Upper lobe of right lung (tissue), 1 donor: Measurements from ENCODE around the gene TRPC1. TPM values are rescaled to one million over a fixed set of nuclear protein-coding genes. Genes with fewer than 3 reads are reported as not detected.

ENCODE experiments used
- ATAC-seq: fragments of 200-7000 bp; cut with Tn5 transposase; one replicate; pipeline ENCODE4 v1.9.1; 2020; ENCODE audit warnings: mild to moderate bottlenecking, moderate library complexity
- DNase-seq: peaks from one replicate; pipeline ENCODE4 v3.0.0-alpha.2; 2020
- H3K27ac ChIP-seq: fragments of 200-600 bp; one replicate; pipeline ENCODE4 v1.8.0; 2022
- H3K27me3 ChIP-seq: fragments of 200-600 bp; one replicate; pipeline ENCODE4 v1.8.0; 2022; ENCODE audit warnings: mild to moderate bottlenecking
- H3K36me3 ChIP-seq: fragments of 200-600 bp; one replicate; pipeline ENCODE4 v1.8.0; 2022
- H3K4me1 ChIP-seq: fragments of 200-600 bp; one replicate; pipeline ENCODE4 v1.8.0; 2022
- H3K4me3 ChIP-seq: fragments of 200-600 bp; one replicate; pipeline ENCODE4 v1.8.0; 2022; ENCODE audit warnings: mild to moderate bottlenecking
- H3K9me3 ChIP-seq: fragments of 200-600 bp; one replicate; pipeline ENCODE4 v1.8.0; 2022
- CTCF ChIP-seq: fragments of 200-600 bp; IDR thresholded peaks from one replicate; pipeline ENCODE4 v1.8.0; 2022; ENCODE audit warnings: antibody characterized with exemption
- intact Hi-C: fragments of 100-400 bp; cut with DNase I; formaldehyde crosslinking; loops from one replicate; pipeline ENCODE4 v1.11.0; 2022
- total RNA-seq: library from RNA; stranded (reverse); fragmentation: NEBNext Ultra II Directional; extraction: Animal tissue kit (Norgen Biotek cat#: 25700); gene quantifications from one replicate; pipeline ENCODE4 v1.2.1, GENCODE V29; 2021
- donor health status: DM: no; HTN: yes; CAD: no; lungs with severe emphysema.

TRPC1 gene
- total RNA-seq, 1 donor from 2014 or later, result 5.6 TPM

- intact Hi-C loops, result no loop called here
- DNase-seq (no peak), ATAC-seq (no peak)
- no peaks in the 10 kb centered on the region for H3K27me3 ChIP-seq
- no peak overlapping the region for H3K27ac ChIP-seq
- H3K9me3 ChIP-seq, result no peaks in the 10 kb centered on the region
- no peak overlapping the region for H3K4me3 ChIP-seq
- no peaks in the 10 kb centered on the region for H3K4me1 ChIP-seq
- no peak for TF ChIP-seq CTCF
- H3K36me3 ChIP-seq, result no peaks in the 10 kb centered on the region
Measured at GRCh38 chr3:142818651-142819050, 94.8 kb downstream of the TRPC1 start.

- Histone ChIP-seq H3K27me3 (no peaks in the 10 kb centered on the region), H3K27ac (no peak overlapping the region), H3K36me3 (no peaks in the 10 kb centered on the region), H3K4me1 (no peaks in the 10 kb centered on the region), H3K9me3 (no peaks in the 10 kb centered on the region), H3K4me3 (no peak overlapping the region)
- TF ChIP-seq CTCF, result no peak
- intact Hi-C loops, result no loop called here
- ATAC-seq (no peak), DNase-seq (no peak)
Measured at GRCh38 chr3:142819179-142819578, 95.3 kb downstream of the TRPC1 start.

GRCh38 chr3:142828703-142829305, 105.0 kb downstream of the TRPC1 start:
- peak; percentile 99 for ATAC-seq
- H3K27me3 ChIP-seq, result no peaks in the 10 kb centered on the region
- no peak overlapping the region for H3K27ac ChIP-seq
- DNase-seq, result peak; percentile 83
- H3K4me1 ChIP-seq, result no peaks in the 10 kb centered on the region
- H3K4me3 ChIP-seq, result no peak overlapping the region
- TF ChIP-seq CTCF, result peak; percentile 76
- H3K9me3 ChIP-seq, result no peaks in the 10 kb centered on the region
- intact Hi-C loops, result no loop called here
- no peaks in the 10 kb centered on the region for H3K36me3 ChIP-seq

GRCh38 chr3:142837526-142837925, 113.7 kb downstream of the TRPC1 start:
- Histone ChIP-seq H3K36me3 (no peaks in the 10 kb centered on the region), H3K4me3 (no peak overlapping the region), H3K4me1 (no peaks in the 10 kb centered on the region), H3K27ac (no peak overlapping the region), H3K9me3 (no peaks in the 10 kb centered on the region), H3K27me3 (no peaks in the 10 kb centered on the region)
- no peak for TF ChIP-seq CTCF
- no peak for DNase-seq
- no peak for ATAC-seq
- intact Hi-C loops, result no loop called here

- Histone ChIP-seq H3K36me3 (no peaks in the 10 kb centered on the region), H3K27me3 (no peaks in the 10 kb centered on the region), H3K27ac (no peak overlapping the region), H3K9me3 (no peaks in the 10 kb centered on the region), H3K4me1 (no peaks in the 10 kb centered on the region), H3K4me3 (no peak overlapping the region)
- DNase-seq (no peak), ATAC-seq (no peak)
- intact Hi-C loops, result no loop called here
- TF ChIP-seq CTCF, result no peak
Measured at GRCh38 chr3:142839831-142840230, 116.0 kb downstream of the TRPC1 start.
